ENCODE measurements around the gene MMP14. TPM values are rescaled to one million over a fixed set of nuclear protein-coding genes. Genes with fewer than 3 reads are reported as not detected.
"Not testable (repeated sequence)": the region's sequence is repeated elsewhere in the genome, so short reads cannot be mapped to it uniquely, and the experiment has no call there.

MMP14 gene
- total RNA-seq = 73.3 and 138 TPM in 2 replicates

DNA sequence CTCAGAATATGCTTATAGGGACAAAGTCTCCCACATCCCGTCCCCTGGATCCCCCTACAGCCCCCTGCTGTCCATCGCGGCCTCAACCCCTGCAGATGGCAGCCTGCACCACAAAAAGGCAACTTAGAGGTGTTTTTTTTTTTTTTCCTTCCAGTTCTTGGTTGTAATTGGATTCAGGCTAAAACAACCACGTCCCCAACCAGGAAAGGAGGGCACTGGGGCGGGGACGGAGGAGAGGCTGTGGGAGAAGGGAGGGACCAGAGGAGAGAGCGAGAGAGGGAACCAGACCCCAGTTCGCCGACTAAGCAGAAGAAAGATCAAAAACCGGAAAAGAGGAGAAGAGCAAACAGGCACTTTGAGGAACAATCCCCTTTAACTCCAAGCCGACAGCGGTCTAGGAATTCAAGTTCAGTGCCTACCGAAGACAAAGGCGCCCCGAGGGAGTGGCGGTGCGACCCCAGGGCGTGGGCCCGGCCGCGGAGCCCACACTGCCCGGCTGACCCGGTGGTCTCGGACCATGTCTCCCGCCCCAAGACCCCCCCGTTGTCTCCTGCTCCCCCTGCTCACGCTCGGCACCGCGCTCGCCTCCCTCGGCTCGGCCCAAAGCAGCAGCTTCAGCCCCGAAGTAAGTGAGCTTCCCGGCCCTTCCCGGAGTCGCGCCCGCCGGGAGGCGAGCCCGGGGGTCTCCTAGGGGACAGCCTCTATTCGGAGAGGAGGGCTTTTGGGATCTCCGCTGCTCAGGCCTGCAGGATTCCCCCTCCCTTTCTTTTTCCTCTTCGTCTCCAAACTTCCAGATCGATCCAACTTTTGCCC lies at the start of gene MMP14:
Gene MMP14, plus strand, starts transcription at position 285 of the 813 bp plus-strand sequence. Its CDS starts 233 bp downstream, at position 518.
- DNase-seq = peak; percentile 84

DNA sequence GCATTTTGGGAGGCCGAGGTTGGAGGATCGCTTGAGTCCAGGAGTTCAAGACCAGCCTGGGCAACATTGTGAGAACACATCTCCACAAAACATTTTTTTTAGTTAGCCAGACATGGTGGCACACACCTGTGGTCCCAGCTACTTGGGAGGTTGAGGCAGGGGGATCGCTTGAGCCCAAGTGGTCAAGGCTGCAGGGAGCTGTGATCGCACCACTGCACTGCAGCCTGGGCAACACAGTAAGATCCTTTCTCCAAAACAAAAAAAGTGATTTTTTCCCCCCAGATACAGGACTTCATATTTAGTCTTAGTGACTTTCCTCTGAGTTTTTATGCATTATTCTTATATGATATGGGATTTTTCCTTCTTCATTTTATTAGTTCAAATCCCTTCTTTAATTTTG lies 49.7 kb upstream of the MMP14 start:
- DNase-seq = no peak

DNA sequence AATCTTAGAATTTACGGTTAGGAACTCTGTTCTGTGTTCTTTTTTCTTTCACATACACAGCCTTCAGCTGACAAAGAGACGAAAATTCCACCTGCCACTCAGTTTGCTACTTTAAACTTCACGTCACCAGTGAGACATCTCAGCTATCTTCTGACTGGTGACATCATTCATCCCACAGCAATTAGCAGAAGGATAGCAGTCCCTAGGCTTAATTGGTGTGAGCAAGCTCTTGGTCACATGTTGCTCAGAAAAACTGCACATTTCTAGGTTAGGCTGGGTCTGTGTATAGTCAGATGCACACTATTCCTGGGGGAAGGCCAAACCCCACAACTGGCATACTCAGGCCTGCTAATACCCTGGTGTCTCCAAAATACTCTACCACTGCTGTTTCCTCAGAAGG lies 45.1 kb upstream of the MMP14 start:
- no peak for DNase-seq

DNA sequence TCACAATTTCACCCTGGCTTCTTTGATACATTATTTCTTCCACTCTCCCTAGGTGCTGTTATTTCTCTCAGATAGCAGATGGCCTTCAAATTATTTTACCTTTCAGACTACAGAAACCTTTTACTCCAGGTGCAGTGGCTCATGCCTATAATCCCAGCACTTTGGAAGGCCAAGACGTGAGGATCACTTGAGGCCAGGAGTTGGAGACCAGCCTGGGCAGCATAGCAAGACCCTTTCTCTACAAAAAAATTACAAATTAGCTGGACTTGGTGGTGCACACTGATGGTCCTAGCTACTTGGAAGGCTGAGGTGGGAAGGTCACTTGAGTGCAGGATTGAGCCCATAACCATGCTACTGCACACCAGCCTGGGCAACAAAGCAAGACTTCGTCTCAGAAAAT lies 44.2 kb upstream of the MMP14 start:
- DNase-seq = no peak

DNA sequence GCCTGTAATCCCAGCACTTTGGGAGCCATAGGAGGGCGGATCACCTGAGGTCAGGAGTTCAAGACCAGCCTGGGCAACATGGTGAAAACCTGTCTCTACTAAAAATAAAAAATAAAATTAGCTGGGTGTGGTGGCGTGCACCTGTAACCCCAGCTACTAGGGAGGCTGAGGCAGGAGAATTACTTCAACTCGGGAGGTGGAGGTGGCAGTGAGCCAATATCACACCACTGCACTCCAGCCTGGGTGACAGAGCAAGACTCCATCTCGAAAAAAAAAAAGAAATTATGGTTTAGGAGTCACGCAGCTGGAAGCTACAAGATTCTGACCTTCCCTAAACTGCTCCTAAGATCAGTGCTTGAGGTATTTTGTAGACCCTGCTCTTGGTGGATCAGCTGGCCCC lies 42.8 kb upstream of the MMP14 start:
- not testable (repeated sequence) for DNase-seq

DNA sequence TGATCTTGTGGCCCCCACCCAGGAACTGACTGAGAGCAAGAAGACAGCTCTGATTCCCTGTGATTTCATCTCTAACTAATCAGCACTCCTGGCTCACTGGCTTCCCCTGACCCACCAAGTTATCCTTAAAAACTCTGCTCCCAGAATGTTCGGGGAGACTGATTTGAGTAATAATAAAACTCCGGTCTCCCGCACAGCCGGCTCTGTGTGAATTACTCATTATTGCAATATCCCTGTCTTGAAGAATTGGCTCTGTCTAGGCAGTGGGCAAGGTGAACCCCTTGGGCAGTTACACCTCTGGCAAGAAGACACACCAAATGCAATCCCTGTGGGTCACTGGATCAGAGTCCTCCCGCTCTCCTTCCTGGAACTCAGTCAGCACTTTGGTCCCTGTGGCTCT lies 42.4 kb upstream of the MMP14 start:
- DNase-seq = no peak

DNA sequence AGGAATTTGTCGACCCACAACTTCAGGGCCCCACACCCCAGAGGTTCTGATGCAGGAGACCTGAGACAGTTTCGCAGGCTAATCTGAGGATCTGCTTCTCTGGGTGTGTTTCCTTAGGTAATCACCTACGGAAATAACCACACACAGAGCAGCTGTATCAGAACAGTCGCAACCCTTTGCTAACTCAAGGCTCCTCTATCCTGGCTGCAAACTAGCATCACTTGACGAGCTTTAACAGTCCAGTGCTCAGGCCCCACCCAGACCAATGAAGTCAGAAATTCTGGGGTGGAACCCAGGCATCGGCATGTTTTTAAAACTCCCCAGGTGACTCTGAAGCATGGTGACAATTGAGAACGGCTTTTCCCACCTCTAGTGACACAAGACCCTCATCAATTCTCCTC lies 41.8 kb upstream of the MMP14 start:
- DNase-seq = no peak

DNA sequence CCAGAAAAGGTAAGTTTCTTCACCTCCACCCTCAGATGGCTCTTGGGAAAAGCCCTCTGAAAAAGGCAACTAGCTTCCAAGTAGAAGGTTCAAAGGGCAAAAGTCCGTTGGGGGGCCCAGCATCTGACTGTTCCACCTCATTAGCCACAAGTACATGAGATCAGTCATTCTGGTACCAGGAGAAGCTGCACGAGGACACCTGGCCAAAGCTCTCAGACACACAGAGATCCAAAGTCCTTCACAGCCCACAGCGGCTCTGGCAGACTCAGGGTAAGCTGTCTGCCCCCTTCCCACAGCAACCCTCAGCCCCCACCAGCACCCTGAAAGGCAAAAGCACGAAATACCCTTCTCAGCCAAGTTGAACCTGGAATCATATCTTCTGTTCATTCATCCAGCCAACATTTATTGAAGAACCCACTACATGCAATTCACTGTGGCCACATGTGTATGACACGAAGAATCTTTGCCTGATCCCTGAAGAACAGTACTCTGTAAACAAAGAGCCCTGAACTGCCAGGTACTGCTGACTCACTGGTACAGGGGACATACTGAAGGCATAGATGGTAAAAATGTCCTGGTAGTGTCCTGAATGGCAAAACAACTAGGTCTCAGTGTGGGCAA lies 40.2 kb upstream of the MMP14 start:
- DNase-seq = no peak

DNA sequence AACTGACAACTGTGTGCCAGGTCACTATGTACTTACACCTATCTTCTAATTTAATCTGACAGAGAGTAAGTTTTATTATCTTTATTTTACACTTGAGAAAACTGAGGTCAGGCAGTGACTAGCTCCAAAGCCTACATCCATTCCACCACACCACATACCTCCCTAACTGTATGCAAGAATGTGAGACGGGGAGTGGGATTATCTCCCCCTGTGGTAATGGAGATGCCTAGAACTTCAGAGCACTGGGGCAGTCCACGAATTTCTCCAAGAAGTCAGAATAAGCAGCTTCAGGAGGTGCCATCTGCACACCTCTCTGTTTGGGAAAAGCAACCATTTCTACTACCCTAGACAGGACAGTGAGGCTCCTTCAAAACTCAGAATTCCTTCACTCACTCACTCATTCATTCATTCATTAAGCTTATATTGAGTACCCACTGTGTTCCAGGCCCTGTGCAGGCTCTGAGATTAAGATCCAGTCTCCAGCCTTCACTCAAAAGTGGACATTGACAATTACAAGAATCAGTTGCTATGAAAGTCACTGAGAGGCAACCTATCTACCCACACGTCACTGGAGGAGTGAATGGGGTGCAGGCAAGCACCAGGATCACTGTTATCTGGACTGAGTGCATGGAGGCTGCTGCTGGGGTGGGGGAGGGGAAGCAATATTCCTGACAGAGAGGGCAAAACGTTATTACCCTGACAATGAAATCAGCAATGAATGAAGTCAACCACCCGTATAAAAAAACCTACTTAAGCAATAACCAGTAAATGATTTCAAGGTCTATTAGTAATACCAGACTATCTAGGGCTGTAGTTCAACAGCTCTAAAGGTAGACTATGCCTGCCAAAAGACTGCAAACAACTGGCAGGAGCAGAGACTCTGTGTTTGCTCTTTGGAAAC lies 39.1 kb upstream of the MMP14 start:
- DNase-seq = no peak

DNA sequence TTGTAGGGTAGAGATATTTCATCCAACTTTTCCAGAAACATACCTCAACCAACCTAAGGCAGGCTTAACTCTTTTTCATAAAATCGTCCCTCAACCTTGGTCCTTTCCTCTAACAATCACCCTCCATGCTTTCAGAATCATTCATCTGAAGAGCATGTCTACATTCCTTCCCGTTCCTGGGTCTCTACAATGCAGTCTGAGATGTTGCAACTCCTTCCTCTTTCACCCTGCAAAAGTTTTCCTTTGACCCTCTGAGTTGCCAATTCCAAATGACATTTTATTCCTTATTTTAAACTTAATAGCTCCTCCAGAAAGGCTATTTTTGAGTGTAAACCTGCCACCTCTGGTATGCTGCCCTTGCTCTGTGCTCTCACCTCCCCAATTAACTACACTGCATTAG lies 37.9 kb upstream of the MMP14 start:
- no peak for DNase-seq

DNA sequence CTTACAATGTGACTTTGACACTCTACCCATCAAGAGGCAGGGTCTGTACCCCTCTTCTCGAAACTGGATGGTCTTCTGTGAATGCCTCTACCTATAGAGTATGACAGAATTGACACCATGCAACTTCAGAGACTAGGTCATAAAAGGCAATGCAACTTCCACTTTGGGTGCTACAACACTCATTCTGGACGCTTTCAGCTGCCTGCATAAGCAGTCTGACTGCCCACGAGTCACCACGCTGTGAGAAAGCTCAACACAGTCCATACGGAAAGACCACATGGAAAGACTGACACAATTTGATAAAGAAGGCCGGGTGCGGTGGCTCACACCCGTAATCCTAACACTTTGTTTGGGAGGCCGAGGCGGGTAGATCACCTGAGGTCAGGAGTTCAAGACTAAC lies 36.0 kb upstream of the MMP14 start:
- no peak for DNase-seq

DNA sequence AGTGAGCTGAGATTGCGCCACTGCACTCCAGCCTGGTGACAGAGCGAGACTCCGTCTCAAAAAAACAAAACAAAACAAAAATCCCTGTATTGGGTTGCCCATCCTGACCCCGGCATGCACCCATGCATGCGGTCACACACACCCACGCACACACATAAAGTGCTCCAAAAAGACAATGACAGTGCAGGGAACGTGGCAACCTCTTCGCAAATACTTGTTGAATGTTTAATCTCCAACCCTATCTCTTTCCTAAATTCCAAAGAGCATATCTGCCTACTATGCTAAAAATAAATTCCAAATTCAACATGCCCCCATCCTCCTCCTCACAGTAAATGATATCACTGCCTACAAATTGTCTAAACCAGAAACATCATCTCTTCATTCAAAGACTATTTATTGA lies 34.7 kb upstream of the MMP14 start:
- DNase-seq = no peak

DNA sequence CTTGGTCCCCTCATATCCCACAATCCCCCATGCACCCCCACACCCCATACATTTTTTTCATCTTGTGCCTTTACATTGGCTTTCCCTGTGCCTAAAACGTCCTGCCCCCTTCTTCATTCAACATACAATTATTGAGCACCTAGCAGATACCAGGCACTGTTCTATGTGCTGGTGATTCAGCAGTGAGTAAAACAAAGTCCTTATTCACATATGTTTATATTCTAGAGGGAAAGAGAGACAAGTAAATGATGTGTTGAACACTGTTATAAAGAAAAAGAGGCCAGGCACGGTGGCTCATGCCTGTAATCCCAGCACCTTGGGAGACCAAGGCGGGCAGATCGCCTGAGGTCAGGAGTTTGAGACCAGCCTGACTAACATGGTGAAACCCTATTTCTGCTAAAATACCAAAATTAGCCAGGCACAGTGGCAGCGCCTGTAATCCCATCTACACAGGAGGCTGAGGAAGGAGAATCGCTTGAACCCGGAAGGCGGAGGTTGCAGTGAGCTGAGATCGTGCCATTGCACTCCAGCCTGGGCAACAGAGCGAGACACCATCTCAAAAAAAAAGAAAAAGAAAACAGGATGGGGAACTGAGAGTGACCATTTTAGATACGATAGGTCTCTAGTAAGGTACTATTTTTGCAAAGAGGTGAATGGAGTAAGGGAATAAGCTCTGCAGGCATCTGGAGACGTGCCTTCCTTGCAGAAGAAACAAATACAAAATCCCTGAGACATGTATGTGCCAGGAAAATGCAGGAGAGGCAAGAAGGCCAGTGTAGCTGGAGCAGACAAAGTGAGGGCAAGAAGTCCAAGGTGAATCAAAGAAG lies 33.3 kb upstream of the MMP14 start:
- no peak for DNase-seq

DNA sequence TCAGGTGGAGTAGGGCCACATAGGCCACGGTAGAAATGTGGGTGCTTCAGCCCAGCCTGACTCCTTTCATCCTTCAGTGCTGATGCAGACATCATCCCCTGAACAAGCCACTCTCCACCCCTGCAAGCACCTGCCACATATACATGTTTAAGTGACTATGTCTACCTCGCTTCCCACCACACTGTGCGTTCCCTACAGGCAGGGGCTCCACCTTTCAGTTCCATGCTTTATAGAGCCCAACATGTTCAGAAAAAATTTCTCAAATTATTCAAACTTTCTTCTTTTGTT lies 32.8 kb upstream of the MMP14 start:
- no peak for DNase-seq

DNA sequence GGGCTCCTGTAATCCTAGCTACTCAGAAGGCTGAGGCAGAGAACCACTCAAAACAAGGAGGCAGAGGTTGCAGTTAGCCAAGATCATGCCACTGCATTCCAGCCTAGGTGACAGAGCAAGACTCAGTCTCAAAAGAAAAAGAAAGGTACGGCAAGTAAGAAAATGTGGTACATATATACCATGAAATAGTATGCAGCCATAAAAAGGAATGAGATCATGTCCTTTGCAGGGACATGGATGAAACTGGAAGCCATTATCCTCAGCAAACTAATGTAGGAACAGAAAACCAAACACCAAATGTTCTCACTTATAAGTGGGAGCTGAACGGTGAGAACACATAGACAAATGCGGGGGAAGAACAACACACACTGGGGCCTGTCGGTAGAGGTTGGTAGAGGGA lies 31.1 kb upstream of the MMP14 start:
- not testable (repeated sequence) for DNase-seq

DNA sequence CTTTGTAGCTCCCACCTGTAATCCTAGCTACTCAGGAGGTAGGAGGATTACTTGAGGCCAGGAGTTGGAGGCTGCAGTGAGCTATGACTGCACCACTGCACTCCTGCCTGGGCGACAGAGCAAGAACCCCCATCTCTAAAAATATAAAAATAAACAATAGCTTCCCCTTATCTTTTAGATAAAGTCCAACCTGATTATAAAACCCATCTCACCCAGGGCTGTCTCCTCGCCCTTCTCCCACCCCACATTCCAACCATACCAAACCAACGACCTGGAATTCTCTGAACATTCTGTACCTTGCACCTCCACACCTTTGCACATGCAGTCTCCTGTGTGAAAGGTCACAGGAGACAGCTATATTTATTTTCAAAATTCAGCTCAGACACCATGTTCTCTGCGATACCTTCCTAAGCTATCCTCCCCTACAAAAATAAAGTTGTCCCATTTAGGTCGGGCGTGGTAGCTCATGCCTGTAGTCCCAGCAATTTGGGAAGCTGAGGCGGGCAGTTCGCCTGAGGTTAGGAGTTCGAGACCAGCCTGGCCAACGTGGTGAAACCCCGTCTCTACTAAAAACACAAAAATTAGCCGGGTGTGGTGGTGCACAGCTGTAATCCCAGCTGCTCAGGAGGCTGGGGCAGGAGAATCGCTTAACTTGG lies 28.8 kb upstream of the MMP14 start:
- no peak for DNase-seq

DNA sequence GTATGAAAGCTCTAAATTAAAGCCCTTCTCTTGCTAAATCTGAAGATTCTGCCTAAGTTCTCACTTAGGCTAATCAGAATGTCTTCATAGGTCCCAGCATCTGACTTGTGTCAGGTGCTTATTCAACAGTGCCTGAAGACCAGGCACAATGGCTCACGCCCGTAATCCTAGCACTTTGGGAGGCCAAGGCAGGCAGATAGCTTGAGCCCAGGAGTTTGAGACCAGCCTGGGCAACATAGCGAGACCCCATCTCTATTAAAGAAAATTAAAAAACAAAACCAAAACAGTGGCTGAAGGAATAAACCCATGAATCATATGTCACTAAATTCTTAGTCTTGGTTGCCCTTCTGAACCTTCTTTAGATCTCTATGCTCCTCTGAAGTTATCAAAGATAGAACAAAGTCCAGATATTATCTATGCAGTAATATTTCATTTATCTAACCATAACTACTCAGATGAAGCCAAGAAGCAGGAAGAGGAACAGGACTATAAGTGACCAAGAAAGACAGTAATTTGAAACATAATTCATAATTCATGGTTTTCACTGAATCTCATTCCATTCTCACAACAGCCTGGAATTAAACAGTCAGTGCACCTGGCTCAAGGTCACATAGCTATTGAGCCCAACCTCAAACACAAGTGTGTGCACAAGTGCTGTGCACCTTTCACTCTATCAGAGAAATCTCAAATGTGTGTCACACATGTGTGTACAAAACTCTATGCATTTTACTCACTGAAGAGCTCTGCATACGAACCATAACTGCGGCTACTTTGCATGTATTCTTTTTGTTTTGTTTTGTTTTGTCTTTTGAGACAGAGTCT lies 27.8 kb upstream of the MMP14 start:
- DNase-seq = no peak

DNA sequence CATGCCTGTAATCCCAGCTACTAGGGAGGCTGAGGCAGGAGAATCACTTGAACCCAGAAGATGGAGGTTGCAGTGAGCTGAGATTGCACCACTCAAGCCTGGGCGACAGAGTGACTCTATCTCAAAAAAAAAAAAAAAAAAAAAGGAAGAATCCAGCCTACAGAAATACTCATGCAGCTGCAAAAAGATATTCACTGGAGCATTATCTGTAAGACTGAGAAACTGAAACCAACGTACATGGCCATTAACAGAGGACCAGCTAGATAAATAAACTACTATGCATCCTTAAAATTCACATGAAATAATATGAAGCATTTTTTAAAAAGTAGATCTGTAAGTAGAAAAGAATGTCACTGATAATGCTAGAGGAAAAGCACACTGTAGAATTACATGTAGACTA lies 24.7 kb upstream of the MMP14 start:
- DNase-seq = no peak

DNA sequence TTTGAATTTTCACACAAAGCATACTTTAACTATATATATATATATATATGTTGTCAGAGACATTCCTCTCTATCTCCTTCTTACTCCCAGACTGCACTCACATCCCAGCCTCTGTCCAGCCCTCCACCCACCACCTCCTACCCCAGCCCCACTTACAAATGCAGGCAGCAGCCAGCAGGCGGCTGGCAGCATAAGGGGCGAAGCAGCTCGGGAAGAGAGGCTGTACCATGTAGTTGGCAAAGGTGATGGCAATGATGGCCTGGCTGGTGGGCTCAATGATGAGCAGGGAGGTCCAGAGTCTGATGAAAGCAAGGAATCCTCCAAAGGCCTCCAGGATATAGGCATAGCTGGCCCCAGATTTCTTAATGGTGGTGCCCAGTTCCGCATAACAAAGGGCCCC lies 23.6 kb upstream of the MMP14 start:
- DNase-seq = no peak

DNA sequence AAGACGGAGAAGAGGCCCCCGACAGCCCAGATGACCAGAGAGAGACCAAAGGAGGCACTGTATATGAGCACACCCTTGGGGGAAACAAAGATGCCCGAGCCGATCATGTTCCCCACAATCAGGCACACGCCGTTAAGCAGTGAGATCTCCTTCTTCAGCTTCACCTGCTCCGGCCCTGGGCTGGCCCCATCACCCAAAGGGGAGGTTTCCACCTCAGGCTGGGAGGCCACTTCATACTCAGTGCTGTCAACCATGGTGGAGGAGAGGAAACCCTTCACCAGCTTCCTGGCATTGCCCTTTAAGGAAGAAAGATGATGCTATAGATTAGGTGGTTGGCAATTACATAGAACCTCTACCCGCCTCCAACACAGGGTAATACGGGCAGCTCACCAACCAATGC lies 23.2 kb upstream of the MMP14 start:
- DNase-seq = no peak

DNA sequence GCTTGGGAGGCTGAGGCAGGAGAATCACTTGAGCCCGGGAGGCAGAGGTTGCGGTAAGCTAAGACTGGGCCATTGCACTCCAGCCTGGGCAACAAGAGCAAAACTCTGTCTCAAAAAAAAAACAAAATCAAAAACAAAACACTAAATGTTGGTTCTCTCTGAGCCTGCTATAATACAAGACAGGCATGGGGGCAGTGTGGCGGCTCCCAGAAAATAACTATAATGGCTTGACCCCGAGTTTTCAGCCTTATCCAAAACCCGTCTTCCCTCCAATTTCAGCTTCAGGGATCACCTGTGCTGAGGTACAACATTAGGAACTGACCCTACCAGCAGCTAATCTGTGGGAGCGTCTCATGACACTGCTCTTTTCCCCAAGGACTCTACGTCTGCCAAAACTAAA lies 22.0 kb upstream of the MMP14 start:
- DNase-seq = no peak
